Endothelial cell of umbilical vein (primary cell): ENCODE data around the gene KLRD1. TPM values are rescaled to one million over a fixed set of nuclear protein-coding genes. Genes with fewer than 3 reads are reported as not detected.

Experiments
- BruUV-seq: library from RNA; stranded (reverse); fragments of 400-500 nt; replicated peaks from 2 replicates; lab custom pipeline; 2021; lab: Mats Ljungman, UMichigan
- CTCF ChIA-PET: fragments of 300-600, 350-600 bp; sonication (Branson Sonifier 250); formaldehyde crosslinking; loops from one replicate; lab custom pipeline; 2021; ENCODE audit warnings: antibody characterized with exemption, inconsistent platforms; lab: Charles Lee
- POLR2A ChIA-PET: fragments of 300-600, 350-600 bp; sonication (Branson Sonifier 250); formaldehyde crosslinking; loops from one replicate; lab custom pipeline; 2021; ENCODE audit warnings: antibody characterized with exemption, inconsistent platforms; lab: Charles Lee
- DNase-seq: peaks from one replicate; pipeline ENCODE4 v3.0.0-alpha.2; 2011; ENCODE audit warnings: low read depth, low spot score
- FAIRE-seq: peaks from 2 replicates; lab custom pipeline; 2011; peaks lifted over from hg19 to GRCh38; lab: Jason Lieb, UNC
- H2AFZ ChIP-seq: 2 replicates; pipeline ENCODE4 v1.6.0; 2012; ENCODE audit warnings: low read depth, low read length, control low read depth, inconsistent platforms
- H3K27ac ChIP-seq: 2 replicates; pipeline ENCODE4 v1.5.1; 2011; ENCODE audit warnings: low read depth, mild to moderate bottlenecking, control low read depth, low read length, moderate library complexity; ENCODE audit not compliant: insufficient read depth
- H3K27me3 ChIP-seq, 2 experiments: 2 replicates each; pipeline versions ENCODE4 v1.6.0 to v1.6.1; 2011; ENCODE audit warnings: low read length in 2 of 2, mixed read lengths in 1 of 2; ENCODE audit not compliant: control insufficient read depth in 2 of 2, insufficient read depth in 2 of 2
- H3K36me3 ChIP-seq, 2 experiments: 2 replicates in 1 of 2; 3 replicates in 1 of 2; pipeline ENCODE4 v1.5.1; 2011; ENCODE audit warnings: low read length in 2 of 2, mild to moderate bottlenecking in 1 of 2, moderate library complexity in 1 of 2; ENCODE audit not compliant: control insufficient read depth in 2 of 2, insufficient read depth in 2 of 2; ENCODE audit errors: extremely low read depth in 1 of 2
- H3K4me1 ChIP-seq: 3 replicates; pipeline ENCODE4 v1.5.1; 2011; ENCODE audit warnings: mild to moderate bottlenecking, low read length; ENCODE audit not compliant: control insufficient read depth, insufficient read depth; ENCODE audit errors: extremely low read depth
- H3K4me2 ChIP-seq: 2 replicates; pipeline ENCODE4 v1.6.1; 2011; ENCODE audit warnings: low read length, control low read depth, mixed read lengths; ENCODE audit not compliant: insufficient read depth
- H3K4me3 ChIP-seq, 3 experiments: fragments of 200-600 bp in 1 of 3; sonication (generic), shearing (Covaris generic) in 1 of 3; replicated peaks in 1 of 3; 2 replicates each; pipeline ENCODE4 v1.5.1; 2011 to 2016; ENCODE audit warnings: control low read depth in 3 of 3, low read length in 3 of 3, mild to moderate bottlenecking in 2 of 3, inconsistent platforms in 1 of 3, low read depth in 1 of 3, moderate library complexity in 1 of 3; ENCODE audit not compliant: insufficient read depth in 1 of 3
- H3K79me2 ChIP-seq: 2 replicates; pipeline ENCODE4 v1.6.0; 2012; ENCODE audit warnings: low read length, inconsistent platforms; ENCODE audit not compliant: control insufficient read depth, insufficient read depth
- H3K9ac ChIP-seq: replicated peaks from 2 replicates; pipeline ENCODE3; 2011; ENCODE audit warnings: low read length, control low read depth; ENCODE audit not compliant: insufficient read depth; ENCODE audit errors: extremely low read depth
- H3K9me1 ChIP-seq: replicated peaks from 3 replicates; pipeline ENCODE4 v1.6.0; 2011; ENCODE audit warnings: mild to moderate bottlenecking, low read length; ENCODE audit not compliant: control insufficient read depth, insufficient read depth; ENCODE audit errors: extremely low read depth
- H3K9me3 ChIP-seq: replicated peaks from 2 replicates; pipeline ENCODE4 v1.5.1; 2012; ENCODE audit warnings: low read length, inconsistent platforms; ENCODE audit not compliant: control insufficient read depth, insufficient read depth
- H4K20me1 ChIP-seq: replicated peaks from 2 replicates; pipeline ENCODE3; 2011; ENCODE audit warnings: mild to moderate bottlenecking, low read length; ENCODE audit not compliant: control insufficient read depth, insufficient read depth; ENCODE audit errors: extremely low read depth
- CTCF ChIP-seq, 2 donors: IDR thresholded peaks; 1 replicate in 1 of 2; 2 replicates in 1 of 2; pipeline ENCODE4 v1.5.1; 2011; ENCODE audit warnings: low read length in 2 of 2, mild to moderate bottlenecking in 2 of 2, moderate library complexity in 2 of 2, control low read depth in 1 of 2, inconsistent platforms in 1 of 2, low read depth in 1 of 2; ENCODE audit not compliant: insufficient read depth in 1 of 2; ENCODE audit errors: extremely low read depth in 1 of 2
- EZH2 ChIP-seq: IDR thresholded peaks from 2 replicates; pipeline ENCODE4 v1.6.1; 2012; ENCODE audit warnings: borderline replicate concordance, low read depth, mild to moderate bottlenecking, moderate library complexity, low read length, inconsistent platforms; ENCODE audit not compliant: severe bottlenecking
- FOS ChIP-seq: IDR thresholded peaks from 2 replicates; pipeline ENCODE4 v1.6.1; 2011; ENCODE audit warnings: mild to moderate bottlenecking, low read length, moderate library complexity, borderline replicate concordance; ENCODE audit not compliant: insufficient read depth
- GATA2 ChIP-seq: IDR thresholded peaks from 2 replicates; pipeline ENCODE4 v1.7.0; 2011; ENCODE audit warnings: low read depth, mild to moderate bottlenecking, moderate library complexity, mixed read lengths, low read length; ENCODE audit not compliant: insufficient read length, insufficient read depth
- JUN ChIP-seq: IDR thresholded peaks from 2 replicates; pipeline ENCODE4 v1.6.1; 2011; ENCODE audit warnings: borderline replicate concordance, low read depth; ENCODE audit not compliant: insufficient read length, insufficient read depth
- MAX ChIP-seq: IDR thresholded peaks from 2 replicates; pipeline ENCODE4 v1.6.1; 2011; ENCODE audit not compliant: insufficient read depth, insufficient read length
- MYC ChIP-seq: IDR thresholded peaks from one replicate; pipeline ENCODE4 v1.6.1; 2011; ENCODE audit warnings: mild to moderate bottlenecking, low read depth, low read length
- POLR2A ChIP-seq: IDR thresholded peaks from 2 replicates; pipeline ENCODE4 v1.6.1; 2012; ENCODE audit warnings: low read depth, mild to moderate bottlenecking, control low read depth, low read length
- POLR2AphosphoS5 ChIP-seq: IDR thresholded peaks from 2 replicates; pipeline ENCODE4 v1.6.1; 2012; ENCODE audit warnings: low read depth, mild to moderate bottlenecking, control low read depth, low read length, moderate library complexity; ENCODE audit not compliant: insufficient read depth
- dilution Hi-C: fragments of 300-500 bp; cut with MboI; formaldehyde crosslinking; loops from one replicate; pipeline ENCODE4 v1.15.0; 2019; ENCODE audit warnings: low sequenced_read_pairs; ENCODE audit not compliant: extremely low pct_ligation_motif_present
- intact Hi-C: fragments of 100-400 bp; cut with micrococcal nuclease; formaldehyde crosslinking; loops from one replicate; pipeline ENCODE4 v1.10.0; 2022
- polyA plus RNA-seq, 4 experiments: library from polyadenylated mRNA; depleted of rRNA in 3 of 4; stranded (reverse) in 3 of 4; unstranded in 1 of 4; fragments of >200 nt; gene quantifications; 2 replicates each; pipeline versions ENCODE4 v1.2.1 to v1.2.3, GENCODE V29; 2011 to 2012; ENCODE audit warnings: missing spikeins in 1 of 4
- total RNA-seq: library from RNA; stranded (reverse); gene quantifications from 2 replicates; pipeline ENCODE4 v1.2.3, GENCODE V29; 2021

Gene KLRD1
- total and polyA plus RNA-seq, 2 donors (not counting 3 experiments of a cell fraction or from before 2014, with no cell fraction given): 0.13 to 0.15 TPM

GRCh38 chr12:10285919-10286318, 21.8 kb upstream of the KLRD1 start:
- Histone ChIP-seq H3K4me1 (no peaks in the 10 kb centered on the region), H3K4me3 (no peak overlapping the region), H3K9me3 (no peaks in the 10 kb centered on the region), H3K4me2 (no peak overlapping the region), H3K36me3 (no peaks in the 10 kb centered on the region), H3K9me1 (no peaks in the 10 kb centered on the region), H4K20me1 (no peaks in the 10 kb centered on the region), H3K27ac (no peak overlapping the region), H3K27me3 (no peaks in the 10 kb centered on the region), H3K79me2 (no peaks in the 10 kb centered on the region), H2AFZ (no peak overlapping the region), H3K9ac (no peak overlapping the region)
- DNase-seq: no peak
- no peak for FAIRE-seq
- no TSS peak for BruUV-seq
- TF ChIP-seq GATA2: no peak
- dilution Hi-C loops (no loop called here), intact Hi-C loops (no loop called here)
- CTCF ChIA-PET: no interaction called here
- POLR2A ChIA-PET: no interaction called here

GRCh38 chr12:10289005-10289754, 18.5 kb upstream of the KLRD1 start:
- ChIA-PET CTCF (interaction anchor here (1.0 kb wide), 1 partner anchor 18 kb away, joined by 3 read pairs; no protein-coding TSS in a partner anchor), POLR2A (no interaction called here)
- Histone ChIP-seq H3K4me2 (no peak overlapping the region), H3K27ac (no peak overlapping the region), H3K4me3 (no peak overlapping the region), H3K27me3 (no peaks in the 10 kb centered on the region), H3K9ac (no peak overlapping the region), H4K20me1 (no peaks in the 10 kb centered on the region), H3K79me2 (no peaks in the 10 kb centered on the region), H3K9me3 (no peaks in the 10 kb centered on the region), H3K4me1 (no peaks in the 10 kb centered on the region), H2AFZ (no peak overlapping the region), H3K36me3 (no peaks in the 10 kb centered on the region), H3K9me1 (no peaks in the 10 kb centered on the region)
- FAIRE-seq: no peak
- dilution Hi-C loops: no loop called here
- intact Hi-C loops: no loop called here
- no TSS peak for BruUV-seq
- TF ChIP-seq MYC: no peak
- no peak for TF ChIP-seq EZH2
- TF ChIP-seq POLR2A: no peak
- no peak for TF ChIP-seq FOS
- no peak for TF ChIP-seq POLR2AphosphoS5
- no peak for TF ChIP-seq CTCF (IDR thresholded peaks at IDR 0.05; ENCODE audit: extremely low read depth in 1 of 2, insufficient read depth in 1 of 2, low read depth in 1 of 2, low read length in 2 of 2)
- no peak for TF ChIP-seq JUN
- TF ChIP-seq MAX: no peak
- TF ChIP-seq GATA2: no peak
- DNase-seq: no peak
